HG02798 (cell line): Measurements from ENCODE around the gene ROPN1.

ENCODE experiments used
- ATAC-seq: cut with Tn5 transposase; IDR thresholded peaks from one replicate; pipeline ENCODE4 v1.9.1; 2021; ENCODE audit warnings: mild to moderate bottlenecking; ENCODE audit not compliant: unreplicated experiment, poor library complexity

ROPN1 gene

GRCh38 chr3:123951522-123952447, 40.1 kb downstream of the ROPN1 start:
- ATAC-seq, result no peak

- ATAC-seq, result no peak
Observed at GRCh38 chr3:123949641-123950040, 42.3 kb downstream of the ROPN1 start.

- no peak for ATAC-seq
Observed at GRCh38 chr3:123948449-123948848, 43.5 kb downstream of the ROPN1 start.

DNA sequence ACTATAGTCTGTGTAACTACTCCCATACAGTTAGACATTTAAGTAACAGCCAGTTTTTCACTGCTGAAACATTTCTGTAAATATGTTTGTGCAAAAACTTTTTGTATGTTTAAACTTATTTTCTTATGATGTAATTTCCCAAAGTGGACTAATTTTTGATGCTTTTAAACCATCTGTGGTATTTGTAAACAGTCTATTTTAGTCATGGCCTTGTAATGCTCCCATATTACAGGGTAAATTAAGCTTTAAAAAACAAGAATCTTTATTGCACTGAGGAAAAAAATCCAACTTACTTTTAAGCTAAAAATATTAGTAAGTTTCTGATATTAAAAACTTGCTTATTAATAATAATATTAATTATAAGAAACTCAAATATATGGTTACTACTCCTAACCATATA, 44.4 kb downstream of the ROPN1 start:
- ATAC-seq, result no peak

- ATAC-seq, result no peak
Observed at GRCh38 chr3:123941542-123941941, 50.4 kb downstream of the ROPN1 start.

DNA sequence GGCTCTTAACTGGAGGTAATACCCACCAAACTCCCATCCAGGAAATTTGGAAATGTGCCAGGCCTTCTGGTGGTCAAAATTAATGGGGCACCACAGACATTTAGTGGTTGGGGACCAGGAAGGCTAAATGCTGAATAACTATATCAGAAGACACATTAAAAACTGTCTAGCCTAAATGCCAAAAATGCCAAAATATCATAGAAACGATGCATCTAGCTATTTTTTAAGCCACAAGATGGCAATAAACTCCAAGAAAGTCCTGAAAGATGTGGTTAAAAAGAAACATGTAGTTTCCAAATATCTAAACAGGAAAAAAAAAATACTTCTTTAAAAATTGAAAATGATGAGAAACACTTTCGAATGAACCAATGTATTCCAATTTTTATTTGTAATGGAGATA, 50.8 kb downstream of the ROPN1 start:
- ATAC-seq, result no peak

DNA sequence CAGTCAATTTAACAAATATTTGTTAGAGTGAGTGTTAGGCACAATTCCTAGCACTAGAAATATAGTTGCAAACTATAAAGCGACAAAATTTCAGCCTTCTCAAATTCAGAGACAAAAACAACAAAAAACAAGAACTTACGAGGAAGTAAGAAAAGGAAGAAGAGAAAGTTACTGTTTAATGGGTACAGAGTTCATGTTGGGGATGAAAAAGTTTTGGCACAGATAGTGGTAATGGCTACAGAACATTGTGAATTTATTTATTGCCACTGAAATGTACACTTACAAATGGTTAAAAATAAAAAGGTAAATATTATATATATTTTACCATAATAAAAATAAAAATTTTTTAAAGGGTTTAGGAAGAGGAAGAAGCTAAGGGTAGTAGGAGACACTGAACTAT, 52.2 kb downstream of the ROPN1 start:
- ATAC-seq, result no peak

GRCh38 chr3:123936400-123936799, 55.5 kb downstream of the ROPN1 start:
- ATAC-seq, result no peak

DNA sequence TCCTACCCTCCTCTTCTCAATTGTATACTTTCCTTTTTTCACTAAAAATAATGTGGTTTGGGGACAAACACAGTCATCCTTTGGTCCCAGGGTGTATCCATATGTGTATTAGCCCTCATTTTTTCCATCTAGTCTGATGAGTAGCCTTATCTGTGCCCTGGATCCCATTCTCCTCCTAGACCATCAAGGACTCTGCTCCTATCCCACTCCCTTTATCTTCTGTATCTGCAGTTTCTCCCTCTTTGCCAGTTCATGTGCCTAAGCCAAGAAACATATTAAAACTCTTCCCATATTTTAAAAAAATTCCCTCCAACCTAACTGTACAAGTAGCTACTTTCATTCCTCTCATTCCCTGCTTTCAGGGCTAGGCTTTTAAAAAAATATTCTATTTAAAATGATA, 56.1 kb downstream of the ROPN1 start:
- ATAC-seq, result no peak

GRCh38 chr3:123934250-123934649, 57.7 kb downstream of the ROPN1 start:
- no peak for ATAC-seq

DNA sequence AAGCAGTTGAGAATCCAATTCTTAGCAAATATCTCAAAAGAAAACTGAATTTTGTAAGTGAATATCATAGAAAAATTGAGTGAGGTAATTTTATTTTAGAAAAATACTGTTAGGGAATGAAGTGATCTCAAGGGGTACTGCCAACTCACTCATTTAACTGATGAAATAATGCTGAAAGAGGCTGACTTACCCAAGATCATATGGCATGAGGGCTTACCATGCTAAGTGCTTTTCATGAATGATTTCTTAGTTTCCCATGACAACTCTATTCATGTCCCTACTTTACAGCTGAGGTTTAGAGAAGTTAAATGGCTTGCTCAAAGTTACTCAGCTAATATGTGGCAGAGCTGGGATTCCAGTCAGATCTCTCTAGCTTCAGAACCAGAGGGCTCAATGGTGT, 61.5 kb downstream of the ROPN1 start:
- ATAC-seq, result no peak

- ATAC-seq, result no peak
Observed at GRCh38 chr3:123929325-123929724, 62.6 kb downstream of the ROPN1 start.

DNA sequence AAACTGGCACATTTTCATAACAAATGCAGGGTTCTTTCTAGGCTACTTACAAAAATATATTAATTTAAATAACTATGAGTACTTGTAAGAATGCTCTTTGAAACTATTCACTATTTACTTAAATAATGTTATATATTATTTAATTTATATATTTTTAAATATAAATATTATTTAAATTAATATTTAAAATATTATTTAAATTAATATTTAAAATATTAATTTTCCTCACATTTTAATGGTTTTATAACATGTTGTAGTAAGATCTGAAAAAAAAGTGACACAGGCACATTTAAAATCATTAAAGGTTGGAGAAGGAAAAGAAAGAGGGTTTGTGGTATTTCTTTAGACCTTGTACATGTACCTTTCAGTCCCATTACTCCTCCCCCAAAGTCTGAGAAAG, 65.5 kb downstream of the ROPN1 start:
- no peak for ATAC-seq

- ATAC-seq, result no peak
Observed at GRCh38 chr3:123920868-123921267, 71.1 kb downstream of the ROPN1 start.

- ATAC-seq, result no peak
Observed at GRCh38 chr3:123920383-123920782, 71.5 kb downstream of the ROPN1 start.

DNA sequence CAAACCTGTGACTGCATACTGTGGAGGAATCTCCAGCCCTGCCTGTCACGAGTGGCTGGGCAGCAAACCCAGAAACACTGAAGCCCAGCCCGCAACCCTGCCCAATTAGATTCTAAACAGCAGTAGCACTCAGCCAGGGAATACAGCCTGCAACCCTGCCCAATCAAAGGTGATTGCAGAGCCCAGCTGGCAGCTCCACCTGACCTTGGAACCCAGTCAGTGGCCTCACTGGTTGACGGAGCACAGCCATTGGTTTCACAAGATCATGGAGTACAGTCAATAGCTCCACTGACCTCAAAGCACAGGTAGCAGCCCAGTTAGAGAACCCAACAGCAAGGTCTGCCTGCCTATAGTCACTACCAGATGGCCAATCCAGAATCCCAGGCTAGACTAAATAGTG, 72.6 kb downstream of the ROPN1 start:
- ATAC-seq, result no peak
